Measurements from ENCODE around the gene ERV3-1.
A peak's percentile ranks its signal among the peaks of the same experiment; 100 is the strongest.
"Not testable (repeated sequence)": the region's sequence is repeated elsewhere in the genome, so short reads cannot be mapped to it uniquely, and the experiment has no call there.

The ERV3-1 gene, protein sequence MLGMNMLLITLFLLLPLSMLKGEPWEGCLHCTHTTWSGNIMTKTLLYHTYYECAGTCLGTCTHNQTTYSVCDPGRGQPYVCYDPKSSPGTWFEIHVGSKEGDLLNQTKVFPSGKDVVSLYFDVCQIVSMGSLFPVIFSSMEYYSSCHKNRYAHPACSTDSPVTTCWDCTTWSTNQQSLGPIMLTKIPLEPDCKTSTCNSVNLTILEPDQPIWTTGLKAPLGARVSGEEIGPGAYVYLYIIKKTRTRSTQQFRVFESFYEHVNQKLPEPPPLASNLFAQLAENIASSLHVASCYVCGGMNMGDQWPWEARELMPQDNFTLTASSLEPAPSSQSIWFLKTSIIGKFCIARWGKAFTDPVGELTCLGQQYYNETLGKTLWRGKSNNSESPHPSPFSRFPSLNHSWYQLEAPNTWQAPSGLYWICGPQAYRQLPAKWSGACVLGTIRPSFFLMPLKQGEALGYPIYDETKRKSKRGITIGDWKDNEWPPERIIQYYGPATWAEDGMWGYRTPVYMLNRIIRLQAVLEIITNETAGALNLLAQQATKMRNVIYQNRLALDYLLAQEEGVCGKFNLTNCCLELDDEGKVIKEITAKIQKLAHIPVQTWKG

GRCh38 chr7:65006094-65006992, at the start of gene ERV3-1:
Gene ERV3-1, minus strand, starts transcription at chr7:65006687. Its CDS starts 13,661 bp downstream, at chr7:64993026.
- no peaks in the 10 kb centered on the region for H3K27me3 ChIP-seq (ENCODE audit: control insufficient read depth in 1 of 2, insufficient read depth in 2 of 2, low read length in 2 of 2)
- peak within 1 kb of the TSS; percentile 91 for H3K4me3 ChIP-seq (ENCODE audit: low read length in 2 of 2)
- H3K9me3 ChIP-seq (ENCODE audit: control insufficient read depth in 2 of 2, low read length in 2 of 2): no peaks in the 10 kb centered on the region
- H3K36me3 ChIP-seq (ENCODE audit: control insufficient read depth in 2 of 2, insufficient read depth in 2 of 2, low read length in 2 of 2): peaks cover 0 to under 1% of the 10 kb centered on the region in 2 donors
- peaks cover 17% of the 10 kb centered on the region for H3K4me1 ChIP-seq (ENCODE audit: control insufficient read depth, insufficient read depth, low read length)
- peak within 1 kb of the TSS; percentile 70 for H3K27ac ChIP-seq (ENCODE audit: low read length)
- H3K9ac ChIP-seq (ENCODE audit: low read length in 2 of 2): peak within 1 kb of the TSS; percentile 80 to 93

DNA sequence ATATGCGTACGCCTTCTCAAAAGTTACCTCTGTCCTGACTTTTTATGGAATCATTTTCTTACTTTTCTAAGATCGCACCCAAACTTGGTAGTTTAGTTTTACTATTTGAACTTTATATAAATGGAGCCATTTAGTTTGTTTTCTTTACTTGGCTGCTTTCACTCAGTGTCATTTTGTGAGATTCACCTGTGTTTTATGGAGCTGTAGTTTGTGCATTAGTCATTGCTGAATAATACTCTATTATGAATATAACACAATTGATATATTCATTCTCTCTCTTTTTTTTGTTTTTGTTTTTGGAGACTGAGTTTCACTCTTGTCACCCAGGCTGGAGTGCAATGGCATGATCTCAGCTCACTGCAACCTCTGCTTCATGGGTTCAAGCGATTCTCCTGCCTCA, 49.3 kb upstream of the ERV3-1 start:
- H3K36me3 ChIP-seq (ENCODE audit: control insufficient read depth in 2 of 2, insufficient read depth in 2 of 2, low read length in 2 of 2); H3K4me1 ChIP-seq (ENCODE audit: control insufficient read depth, insufficient read depth, low read length); H3K27ac ChIP-seq (ENCODE audit: low read length); H3K27me3 ChIP-seq (ENCODE audit: control insufficient read depth in 1 of 2, insufficient read depth in 2 of 2, low read length in 2 of 2); H3K4me3 ChIP-seq (ENCODE audit: low read length in 2 of 2); H3K9me3 ChIP-seq (ENCODE audit: control insufficient read depth in 2 of 2, low read length in 2 of 2); H3K9ac ChIP-seq (ENCODE audit: low read length in 2 of 2): not testable (repeated sequence)

GRCh38 chr7:65054466-65054994, 48.0 kb upstream of the ERV3-1 start:
- H3K9me3 ChIP-seq (ENCODE audit: control insufficient read depth in 2 of 2, low read length in 2 of 2); H3K4me3 ChIP-seq (ENCODE audit: low read length in 2 of 2); H3K36me3 ChIP-seq (ENCODE audit: control insufficient read depth in 2 of 2, insufficient read depth in 2 of 2, low read length in 2 of 2); H3K27ac ChIP-seq (ENCODE audit: low read length); H3K27me3 ChIP-seq (ENCODE audit: control insufficient read depth in 1 of 2, insufficient read depth in 2 of 2, low read length in 2 of 2); H3K4me1 ChIP-seq (ENCODE audit: control insufficient read depth, insufficient read depth, low read length); H3K9ac ChIP-seq (ENCODE audit: low read length in 2 of 2): not testable (repeated sequence)

DNA sequence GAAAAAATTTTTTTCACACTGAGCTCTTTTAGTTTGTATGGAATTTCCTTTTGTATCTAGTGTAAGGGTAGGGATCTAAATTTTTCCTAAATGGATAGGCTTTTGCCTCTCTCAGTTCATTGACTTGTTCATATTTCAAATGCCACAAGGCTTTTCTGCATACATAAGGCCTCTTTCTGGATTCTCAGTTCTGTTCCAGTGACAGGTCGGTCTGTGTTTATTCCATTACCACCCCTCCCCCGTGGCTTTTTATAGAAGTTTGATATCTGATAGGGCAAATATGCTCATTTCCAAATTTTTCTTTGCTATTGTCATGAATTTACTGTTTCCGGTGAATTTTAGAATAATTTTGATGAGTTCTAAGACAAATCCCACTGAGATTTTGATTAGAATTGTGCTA, 45.2 kb upstream of the ERV3-1 start:
- not testable (repeated sequence) for H3K4me1 ChIP-seq (ENCODE audit: control insufficient read depth, insufficient read depth, low read length); H3K4me3 ChIP-seq (ENCODE audit: low read length in 2 of 2); H3K9me3 ChIP-seq (ENCODE audit: control insufficient read depth in 2 of 2, low read length in 2 of 2); H3K27ac ChIP-seq (ENCODE audit: low read length); H3K27me3 ChIP-seq (ENCODE audit: control insufficient read depth in 1 of 2, insufficient read depth in 2 of 2, low read length in 2 of 2); H3K9ac ChIP-seq (ENCODE audit: low read length in 2 of 2); H3K36me3 ChIP-seq (ENCODE audit: control insufficient read depth in 2 of 2, insufficient read depth in 2 of 2, low read length in 2 of 2)

DNA sequence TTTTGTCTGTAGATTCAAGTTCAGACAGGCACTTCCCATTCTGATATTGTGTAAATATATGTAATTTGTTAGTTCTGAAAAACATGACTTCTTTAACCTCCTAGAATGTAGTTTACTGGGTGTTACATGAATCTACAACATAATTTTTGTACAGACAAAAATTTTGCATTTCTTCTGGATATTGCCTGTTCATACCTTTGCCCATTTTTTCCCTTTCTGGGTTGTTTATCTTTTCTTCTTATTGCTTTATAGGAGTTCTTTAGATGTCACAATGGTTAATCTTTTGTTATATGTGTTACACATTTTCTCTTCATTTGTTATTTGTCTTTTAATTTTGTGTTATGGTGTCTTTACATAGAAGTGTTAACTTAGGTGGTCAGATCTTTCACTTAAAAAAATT, 44.7 kb upstream of the ERV3-1 start:
- not testable (repeated sequence) for H3K27ac ChIP-seq (ENCODE audit: low read length); H3K9ac ChIP-seq (ENCODE audit: low read length in 2 of 2); H3K4me1 ChIP-seq (ENCODE audit: control insufficient read depth, insufficient read depth, low read length); H3K27me3 ChIP-seq (ENCODE audit: control insufficient read depth in 1 of 2, insufficient read depth in 2 of 2, low read length in 2 of 2); H3K36me3 ChIP-seq (ENCODE audit: control insufficient read depth in 2 of 2, insufficient read depth in 2 of 2, low read length in 2 of 2); H3K4me3 ChIP-seq (ENCODE audit: low read length in 2 of 2); H3K9me3 ChIP-seq (ENCODE audit: control insufficient read depth in 2 of 2, low read length in 2 of 2)

DNA sequence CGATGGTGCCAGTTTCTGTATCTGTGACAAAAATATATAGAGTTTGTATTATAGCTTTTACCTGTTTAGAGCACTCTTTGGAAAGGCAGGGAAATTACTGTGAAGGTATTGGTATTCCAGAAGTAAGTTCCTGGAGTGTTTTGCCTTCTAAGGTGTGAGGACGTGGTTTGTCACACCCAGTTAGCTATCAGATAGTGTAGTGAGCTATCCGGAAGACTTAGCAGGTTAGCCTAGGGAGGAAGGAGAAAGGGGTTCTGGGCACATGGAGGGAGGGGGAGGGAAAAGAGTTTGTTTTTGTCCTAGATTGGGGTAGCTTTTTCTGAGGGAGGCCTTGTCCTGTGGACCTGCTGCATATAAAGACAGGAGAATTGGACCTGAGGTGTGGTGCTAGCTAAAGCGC, 39.8 kb upstream of the ERV3-1 start:
- H3K9me3 ChIP-seq (ENCODE audit: control insufficient read depth in 2 of 2, low read length in 2 of 2); H3K4me3 ChIP-seq (ENCODE audit: low read length in 2 of 2); H3K9ac ChIP-seq (ENCODE audit: low read length in 2 of 2); H3K4me1 ChIP-seq (ENCODE audit: control insufficient read depth, insufficient read depth, low read length); H3K36me3 ChIP-seq (ENCODE audit: control insufficient read depth in 2 of 2, insufficient read depth in 2 of 2, low read length in 2 of 2); H3K27ac ChIP-seq (ENCODE audit: low read length); H3K27me3 ChIP-seq (ENCODE audit: control insufficient read depth in 1 of 2, insufficient read depth in 2 of 2, low read length in 2 of 2): not testable (repeated sequence)

- not testable (repeated sequence) for H3K9ac ChIP-seq (ENCODE audit: low read length in 2 of 2); H3K27me3 ChIP-seq (ENCODE audit: control insufficient read depth in 1 of 2, insufficient read depth in 2 of 2, low read length in 2 of 2); H3K36me3 ChIP-seq (ENCODE audit: control insufficient read depth in 2 of 2, insufficient read depth in 2 of 2, low read length in 2 of 2); H3K4me3 ChIP-seq (ENCODE audit: low read length in 2 of 2); H3K9me3 ChIP-seq (ENCODE audit: control insufficient read depth in 2 of 2, low read length in 2 of 2); H3K27ac ChIP-seq (ENCODE audit: low read length); H3K4me1 ChIP-seq (ENCODE audit: control insufficient read depth, insufficient read depth, low read length)
These were observed 39.1 kb upstream of the ERV3-1 start for GRCh38 chr7:65045589-65045988.

GRCh38 chr7:65038767-65039166, 32.3 kb upstream of the ERV3-1 start:
- H3K27ac ChIP-seq (ENCODE audit: low read length); H3K4me1 ChIP-seq (ENCODE audit: control insufficient read depth, insufficient read depth, low read length); H3K27me3 ChIP-seq (ENCODE audit: control insufficient read depth in 1 of 2, insufficient read depth in 2 of 2, low read length in 2 of 2); H3K36me3 ChIP-seq (ENCODE audit: control insufficient read depth in 2 of 2, insufficient read depth in 2 of 2, low read length in 2 of 2); H3K9me3 ChIP-seq (ENCODE audit: control insufficient read depth in 2 of 2, low read length in 2 of 2): not testable (repeated sequence)
- Histone ChIP-seq H3K4me3 (ENCODE audit: low read length in 2 of 2) (peak overlapping the region; percentile 72 to 78), H3K9ac (ENCODE audit: low read length in 2 of 2) (peak overlapping the region; percentile 58 to 72)

DNA sequence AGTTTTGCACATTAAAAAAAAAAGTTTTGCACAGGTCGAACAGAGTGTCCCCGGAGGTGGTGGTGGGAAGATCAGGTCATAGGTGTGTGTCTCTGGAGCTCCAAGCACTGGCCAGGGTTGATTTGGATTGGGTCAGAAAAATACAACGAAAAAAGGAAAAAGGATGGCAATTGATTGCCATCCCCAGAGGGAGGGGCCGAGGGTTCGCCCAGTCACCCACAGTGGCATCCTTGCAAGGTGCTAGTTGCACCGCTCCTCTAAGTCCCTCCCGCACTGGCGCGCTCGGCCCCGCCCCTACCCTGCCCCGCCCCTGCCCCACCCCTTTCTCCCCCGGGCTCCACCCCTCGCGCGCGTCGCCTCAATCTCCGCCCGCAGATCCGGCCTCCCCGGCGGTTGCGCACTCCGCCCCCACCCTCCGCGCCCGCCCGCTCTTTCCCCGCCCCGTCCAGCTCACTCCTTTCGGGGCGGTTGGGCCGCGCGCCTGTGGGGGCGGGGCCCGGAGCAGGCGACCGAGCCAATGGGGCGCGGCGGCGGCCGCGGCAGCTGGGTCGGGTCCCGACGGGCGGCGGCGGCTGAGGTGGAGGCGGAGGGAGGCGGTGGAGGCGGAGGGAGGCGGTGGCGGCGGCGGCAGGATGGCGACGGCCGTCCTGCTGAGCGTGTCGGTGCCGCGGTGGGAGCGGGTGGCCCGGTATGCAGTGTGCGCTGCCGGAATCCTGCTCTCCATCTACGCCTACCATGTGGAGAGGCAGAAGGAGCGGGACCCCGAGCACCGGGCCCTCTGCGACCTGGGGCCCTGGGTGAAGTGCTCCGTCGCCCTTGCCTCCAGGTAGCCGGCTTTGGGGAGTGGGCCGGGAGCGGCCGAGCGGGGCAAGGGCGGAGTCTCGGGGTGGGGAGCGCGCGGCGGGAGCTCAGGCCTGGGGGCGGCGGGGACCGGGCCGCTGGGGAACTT, 31.5 kb upstream of the ERV3-1 start:
- Histone ChIP-seq H3K9ac (ENCODE audit: low read length in 2 of 2) (peak overlapping the region; percentile 59 to 60), H3K4me1 (ENCODE audit: control insufficient read depth, insufficient read depth, low read length) (peaks cover 3% of the 10 kb centered on the region), H3K4me3 (ENCODE audit: low read length in 2 of 2) (peak overlapping the region; percentile 43 to 78)

GRCh38 chr7:65036526-65036925, 30.0 kb upstream of the ERV3-1 start:
- not testable (repeated sequence) for H3K27ac ChIP-seq (ENCODE audit: low read length); H3K9me3 ChIP-seq (ENCODE audit: control insufficient read depth in 2 of 2, low read length in 2 of 2); H3K36me3 ChIP-seq (ENCODE audit: control insufficient read depth in 2 of 2, insufficient read depth in 2 of 2, low read length in 2 of 2); H3K9ac ChIP-seq (ENCODE audit: low read length in 2 of 2); H3K4me1 ChIP-seq (ENCODE audit: control insufficient read depth, insufficient read depth, low read length); H3K27me3 ChIP-seq (ENCODE audit: control insufficient read depth in 1 of 2, insufficient read depth in 2 of 2, low read length in 2 of 2); H3K4me3 ChIP-seq (ENCODE audit: low read length in 2 of 2)

More for the DNA sequence above, 31.5 kb upstream of the ERV3-1 start:
- Histone ChIP-seq H3K27ac (ENCODE audit: low read length) (no peak overlapping the region), H3K27me3 (ENCODE audit: control insufficient read depth in 1 of 2, insufficient read depth in 2 of 2, low read length in 2 of 2) (no peaks in the 10 kb centered on the region), H3K9me3 (ENCODE audit: control insufficient read depth in 2 of 2, low read length in 2 of 2) (no peaks in the 10 kb centered on the region), H3K36me3 (ENCODE audit: control insufficient read depth in 2 of 2, insufficient read depth in 2 of 2, low read length in 2 of 2) (no peaks in the 10 kb centered on the region)

Data from stomach smooth muscle (tissue), 2 donors.